ENCODE results near the gene MIB1. TPM values are rescaled to one million over a fixed set of nuclear protein-coding genes. Genes with fewer than 3 reads are reported as not detected.

MIB1 gene
- total RNA-seq, 1 donor from 2014 or later, result 90.9 TPM

GRCh38 chr18:21761471-21762115, 21.0 kb downstream of the MIB1 start:
- no peaks in the 10 kb centered on the region for H3K9me3 Mint-ChIP-seq
- H3K4me3 Mint-ChIP-seq, result no peak overlapping the region
- H3K36me3 Mint-ChIP-seq (ENCODE audit: low read depth), result peaks cover 10% of the 10 kb centered on the region
- no peaks in the 10 kb centered on the region for H3K27me3 Mint-ChIP-seq (ENCODE audit: low read depth)
- no peak for TF ChIP-seq CTCF (conservative IDR thresholded peaks at IDR 0.05)
- DNase-seq (ENCODE audit: low read depth, low spot score), result no peak
- H3K27ac Mint-ChIP-seq (ENCODE audit: unreplicated experiment), result no peak overlapping the region
- H3K4me1 Mint-ChIP-seq, result peaks cover 40% of the 10 kb centered on the region

GRCh38 chr18:21762181-21762772, 21.7 kb downstream of the MIB1 start:
- Mint-ChIP-seq H3K9me3 (no peaks in the 10 kb centered on the region), H3K4me3 (no peak overlapping the region), H3K27ac (ENCODE audit: unreplicated experiment) (no peak overlapping the region), H3K27me3 (ENCODE audit: low read depth) (no peaks in the 10 kb centered on the region), H3K4me1 (peaks cover 40% of the 10 kb centered on the region), H3K36me3 (ENCODE audit: low read depth) (peaks cover 14% of the 10 kb centered on the region)
- no peak for DNase-seq (ENCODE audit: low read depth, low spot score)
- no peak for TF ChIP-seq CTCF (conservative IDR thresholded peaks at IDR 0.05)

GRCh38 chr18:21763846-21764646, 23.5 kb downstream of the MIB1 start:
- H3K27me3 Mint-ChIP-seq (ENCODE audit: low read depth), result no peaks in the 10 kb centered on the region
- peaks cover 40% of the 10 kb centered on the region for H3K4me1 Mint-ChIP-seq
- H3K36me3 Mint-ChIP-seq (ENCODE audit: low read depth), result peaks cover 20% of the 10 kb centered on the region
- H3K27ac Mint-ChIP-seq (ENCODE audit: unreplicated experiment), result peak overlapping the region; percentile 16
- TF ChIP-seq CTCF (conservative IDR thresholded peaks at IDR 0.05), result no peak
- DNase-seq (ENCODE audit: low read depth, low spot score), result no peak
- H3K9me3 Mint-ChIP-seq, result no peaks in the 10 kb centered on the region
- no peak overlapping the region for H3K4me3 Mint-ChIP-seq

- DNase-seq (ENCODE audit: low read depth, low spot score), result no peak
- Mint-ChIP-seq H3K4me1 (peaks cover 4% of the 10 kb centered on the region), H3K36me3 (ENCODE audit: low read depth) (peaks cover 33% of the 10 kb centered on the region), H3K9me3 (no peaks in the 10 kb centered on the region), H3K27me3 (ENCODE audit: low read depth) (no peaks in the 10 kb centered on the region), H3K27ac (ENCODE audit: unreplicated experiment) (no peak overlapping the region), H3K4me3 (no peak overlapping the region)
- TF ChIP-seq CTCF (conservative IDR thresholded peaks at IDR 0.05), result no peak
These were observed 28.6 kb downstream of the MIB1 start for GRCh38 chr18:21769206-21769605.

- H3K9me3 Mint-ChIP-seq, result no peaks in the 10 kb centered on the region
- DNase-seq (ENCODE audit: low read depth, low spot score), result no peak
- H3K4me1 Mint-ChIP-seq, result no peaks in the 10 kb centered on the region
- TF ChIP-seq CTCF (conservative IDR thresholded peaks at IDR 0.05), result no peak
- no peaks in the 10 kb centered on the region for H3K27me3 Mint-ChIP-seq (ENCODE audit: low read depth)
- no peak overlapping the region for H3K27ac Mint-ChIP-seq (ENCODE audit: unreplicated experiment)
- no peak overlapping the region for H3K4me3 Mint-ChIP-seq
- peaks cover 17% of the 10 kb centered on the region for H3K36me3 Mint-ChIP-seq (ENCODE audit: low read depth)
These were observed 34.1 kb downstream of the MIB1 start for GRCh38 chr18:21774722-21775121.

Measured in neural crest cell (in vitro differentiated cells).